Left renal pelvis (tissue), 4 donors: ENCODE measurements around the gene PLK4. TPM values are rescaled to one million over a fixed set of nuclear protein-coding genes. Genes with fewer than 3 reads are reported as not detected.

Experiments used
- DNase-seq, 4 donors: peaks; one replicate each; pipeline ENCODE4 v3.0.0-alpha.2; 2013; ENCODE audit warnings: low read depth in 4 of 4, low spot score in 3 of 4
- polyA plus RNA-seq, 4 donors: library from polyadenylated mRNA; unstranded; fragments of 120-200 nt; gene quantifications; one replicate each; pipeline ENCODE4 v1.2.1, GENCODE V29; 2013; ENCODE audit not compliant: insufficient read length in 4 of 4

Gene PLK4
- 10 to 100 TPM; 17.5 to 25.5 (median 21.3) TPM for polyA plus RNA-seq

DNA sequence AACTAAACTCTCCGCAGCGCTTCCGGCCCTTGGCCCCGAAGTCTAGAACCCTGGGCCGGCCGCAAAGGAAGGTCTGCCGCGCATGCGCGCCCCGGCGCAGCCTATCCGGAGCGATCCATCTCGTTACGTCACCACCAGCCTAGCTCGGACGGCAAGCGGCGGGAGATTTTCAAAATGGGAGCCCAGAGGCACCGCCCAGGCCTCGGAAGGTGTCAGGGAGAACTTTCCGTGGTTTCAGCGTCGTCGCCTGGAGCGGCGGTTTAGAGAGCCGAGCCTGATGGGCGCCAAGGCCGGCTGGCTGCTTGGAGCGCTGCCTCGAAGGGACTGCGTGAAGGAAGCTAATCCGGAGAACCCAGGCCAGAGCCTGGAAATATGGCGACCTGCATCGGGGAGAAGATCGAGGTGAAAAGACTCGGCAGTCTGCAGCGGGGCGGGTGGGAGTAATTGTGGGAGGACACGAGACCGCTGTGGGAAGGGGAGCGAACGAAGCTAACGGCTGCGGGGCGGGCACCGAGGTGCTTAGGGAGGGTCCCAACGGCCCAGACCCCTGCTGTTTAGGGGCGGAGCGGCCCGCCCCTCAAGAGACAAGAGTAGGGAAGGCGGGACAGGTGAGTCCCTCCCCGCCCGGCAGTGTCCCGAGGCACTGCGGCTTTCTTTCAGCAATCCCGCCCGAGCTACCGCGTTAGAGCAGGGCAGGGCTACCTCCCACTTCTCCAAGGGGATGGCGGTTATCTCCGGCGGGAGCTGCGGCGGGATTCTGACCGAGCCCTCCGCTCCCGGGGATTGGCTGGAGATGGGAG lies at the start of gene PLK4:
Gene PLK4 (plus strand): TSS at position 131 of the 800 bp plus-strand sequence. CDS start 242 bp downstream, at position 373.
- DNase-seq = peak; percentile 92 to 96 (median 94)

DNA sequence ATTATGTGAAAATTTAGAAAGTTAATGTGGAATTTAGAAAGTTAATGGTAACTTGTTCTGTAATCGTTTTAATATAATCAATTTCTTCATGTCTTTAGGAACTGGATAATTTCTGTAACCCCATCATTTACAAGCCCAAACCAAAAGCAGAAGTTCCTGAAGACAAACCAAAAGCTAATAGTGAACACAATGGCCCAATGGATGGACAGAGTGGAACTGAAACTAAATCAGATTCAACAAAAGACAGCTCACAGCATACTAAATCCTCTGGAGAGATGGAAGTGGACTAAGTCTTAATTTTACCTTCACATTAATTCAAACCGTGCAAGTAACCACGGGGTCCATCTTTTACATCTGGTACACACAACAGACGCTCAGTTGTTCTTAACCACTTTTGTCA lies 48.1 kb upstream of the PLK4 start:
- no peak for DNase-seq

DNA sequence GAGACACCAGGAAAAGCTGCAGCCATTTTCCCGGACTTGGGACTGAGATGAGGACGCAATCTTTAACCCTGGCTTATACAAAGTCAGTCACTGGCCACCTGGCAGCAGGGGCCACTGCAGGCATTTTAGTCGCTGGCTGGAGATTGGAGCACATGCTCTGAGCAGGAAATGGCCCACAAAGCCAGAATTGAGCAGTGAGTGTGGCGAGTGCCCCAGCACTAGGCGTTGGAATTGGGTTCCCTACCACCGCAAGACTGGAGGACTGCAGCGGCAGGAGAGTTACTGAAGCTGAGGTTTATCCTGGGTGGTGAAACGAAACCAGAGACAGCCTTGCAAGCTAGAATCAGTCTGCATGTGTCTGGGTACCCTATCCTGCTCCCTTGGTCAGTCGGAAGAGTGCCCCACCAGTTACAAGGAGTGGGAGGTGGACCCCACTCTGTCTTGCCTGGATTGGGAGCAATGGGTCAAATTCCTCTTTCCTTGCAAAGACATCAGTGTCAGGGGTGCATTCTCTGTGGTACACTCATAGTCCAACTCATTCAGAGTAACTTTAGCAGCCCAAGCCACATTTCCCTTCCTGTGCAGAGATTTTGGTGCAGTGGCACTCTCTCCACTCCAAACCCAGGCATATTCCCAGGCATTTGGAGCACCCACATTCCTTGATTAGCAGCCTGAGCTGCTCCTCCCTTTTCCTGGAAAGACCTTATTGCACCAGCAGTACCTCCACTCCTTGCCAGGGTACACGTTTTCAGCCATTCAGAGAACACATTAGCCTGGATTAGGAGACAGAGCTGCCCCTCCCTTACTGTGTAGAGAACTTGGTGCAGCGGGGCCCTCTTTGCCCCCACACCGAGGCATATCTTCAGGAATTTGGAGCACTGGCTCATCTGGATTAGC lies 36.7 kb upstream of the PLK4 start:
- DNase-seq = no peak

DNA sequence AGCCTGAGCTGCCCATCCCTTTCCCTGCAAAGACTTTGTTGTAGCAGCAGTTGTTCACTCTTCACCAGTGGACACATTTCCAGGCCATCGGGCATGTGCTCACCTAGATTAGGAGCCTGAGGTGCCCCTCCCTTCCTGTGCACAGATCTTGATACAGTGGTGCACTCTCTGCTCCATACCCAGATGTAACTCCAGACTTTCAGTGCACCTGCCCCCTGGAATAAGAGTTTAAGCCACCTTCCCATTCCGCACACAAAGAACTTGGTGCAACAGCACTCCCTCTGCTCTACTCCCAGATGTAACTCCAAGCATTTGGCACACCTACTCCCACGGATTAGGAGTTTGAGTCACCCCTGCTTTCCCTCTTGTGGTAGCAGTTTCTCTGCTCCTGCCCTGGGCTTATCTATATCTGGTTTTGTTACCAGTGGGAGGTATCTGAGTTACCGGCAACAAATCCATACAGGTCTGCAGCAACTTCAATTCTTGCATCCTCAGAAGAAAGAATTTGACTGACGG lies 36.0 kb upstream of the PLK4 start:
- DNase-seq = no peak

DNA sequence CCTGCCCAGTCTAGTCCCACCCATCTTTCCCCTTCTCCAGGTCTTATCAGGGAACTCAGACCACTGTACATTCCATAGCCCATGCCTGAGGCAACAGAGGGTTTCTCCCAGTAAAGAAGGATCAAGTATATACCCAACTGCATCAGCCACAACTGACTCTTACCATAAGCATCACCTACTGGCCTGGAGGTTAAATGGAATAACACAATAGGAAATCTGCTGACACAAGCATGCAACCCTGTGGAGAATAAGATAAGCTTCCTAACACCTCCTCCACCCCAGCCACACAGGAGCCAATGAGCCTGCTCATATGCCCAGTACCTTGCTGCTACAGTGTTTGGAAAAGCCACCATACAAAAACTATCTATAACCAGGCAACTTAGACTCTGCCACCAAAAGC lies 34.6 kb upstream of the PLK4 start:
- no peak for DNase-seq

DNA sequence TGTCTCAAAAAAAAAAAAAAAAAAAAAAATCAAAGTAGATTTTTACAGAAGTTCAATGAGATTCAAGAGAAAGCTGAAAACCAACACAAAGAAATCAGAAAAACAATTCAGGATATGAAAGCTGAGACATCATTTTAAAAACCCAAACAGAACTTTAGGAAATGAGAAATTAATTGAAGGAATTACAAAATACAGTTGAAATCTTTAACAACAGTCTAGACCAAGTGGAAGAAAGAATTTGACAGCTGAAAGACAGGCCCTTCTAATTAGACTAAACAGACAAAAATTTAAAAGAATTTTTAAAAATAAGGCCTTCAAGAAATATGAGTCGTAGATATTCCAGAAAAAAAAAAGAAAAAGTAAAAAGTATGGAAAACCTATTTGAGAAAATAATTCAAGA lies 33.9 kb upstream of the PLK4 start:
- DNase-seq = no peak

DNA sequence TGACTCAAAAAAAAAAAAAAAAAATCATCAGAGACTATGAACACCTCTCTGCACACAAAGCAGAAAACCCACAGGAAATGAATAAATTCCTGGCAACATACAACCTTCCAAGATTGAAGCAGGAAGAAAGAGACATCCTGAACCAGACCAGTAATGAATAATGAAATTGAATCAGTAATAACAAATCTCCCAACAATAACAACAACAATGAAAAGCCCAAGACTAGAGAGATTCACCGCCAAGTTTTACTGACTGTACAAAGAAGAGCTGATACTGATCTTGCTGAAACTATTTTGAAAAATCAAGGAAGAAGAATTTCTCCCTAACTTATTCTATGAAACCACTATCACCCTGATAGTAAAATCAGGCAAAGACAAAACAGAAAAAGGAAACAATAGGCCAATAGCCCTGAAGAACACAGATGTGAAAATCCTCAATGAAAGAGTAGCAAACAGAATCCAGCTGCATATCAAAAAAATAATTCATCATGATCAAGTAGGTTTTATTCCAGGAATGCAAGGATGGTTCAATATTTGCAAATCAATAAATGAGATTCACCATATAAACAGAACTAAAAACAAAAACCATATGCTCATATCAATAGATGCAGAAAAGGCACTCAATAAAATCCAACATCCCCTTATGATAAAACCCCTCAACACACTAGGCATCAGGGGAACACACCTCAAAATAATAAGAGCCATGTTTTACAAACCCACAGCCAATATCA lies 31.0 kb upstream of the PLK4 start:
- no peak for DNase-seq

DNA sequence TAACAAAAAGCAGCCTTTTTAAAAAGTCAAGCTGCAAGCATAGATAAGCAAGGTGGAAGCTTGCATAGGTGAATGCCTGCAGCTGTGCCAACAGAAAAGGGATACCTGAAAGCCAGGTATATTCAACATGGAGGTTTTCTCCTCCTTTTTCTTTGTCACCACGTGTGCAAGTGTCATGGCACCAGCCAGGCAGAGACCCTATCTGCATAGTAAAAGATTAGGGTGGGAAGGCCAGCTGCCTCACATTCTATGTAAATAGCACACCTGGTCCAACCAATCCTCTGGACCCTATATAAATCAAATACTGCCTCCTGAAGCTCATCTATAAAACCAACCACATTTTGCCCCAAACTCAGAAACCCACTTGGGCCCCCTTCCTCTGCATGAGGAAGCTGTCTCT lies 28.0 kb upstream of the PLK4 start:
- DNase-seq = no peak

DNA sequence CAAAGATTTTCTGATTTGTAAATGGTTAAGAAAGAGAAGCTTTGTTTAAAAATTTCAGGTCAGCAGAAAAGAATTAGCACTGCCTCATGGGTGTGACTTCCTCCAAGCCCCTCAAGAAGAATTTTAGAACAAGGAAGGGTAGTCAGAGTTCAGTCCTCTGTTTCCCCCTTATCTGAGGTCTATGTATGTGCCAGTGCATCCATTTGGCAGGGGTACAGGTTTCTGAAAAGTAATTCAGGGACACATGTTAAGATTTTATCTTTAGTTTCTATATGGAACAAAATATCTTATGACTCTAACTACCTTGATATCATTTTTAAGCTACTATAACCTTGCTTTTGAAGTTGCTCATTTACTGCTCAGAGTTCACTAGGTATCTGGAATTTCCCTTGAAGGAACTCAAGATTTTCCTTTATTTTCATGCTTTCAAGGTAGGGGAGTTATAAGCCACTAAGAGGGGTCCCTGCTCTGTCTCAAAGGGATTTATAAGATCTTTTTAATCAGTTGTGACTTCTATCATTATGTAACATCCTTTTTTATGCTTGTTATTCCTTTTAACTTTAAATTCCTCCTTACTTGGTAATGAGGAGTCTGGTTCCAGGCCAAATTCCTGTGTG lies 24.4 kb upstream of the PLK4 start:
- no peak for DNase-seq

DNA sequence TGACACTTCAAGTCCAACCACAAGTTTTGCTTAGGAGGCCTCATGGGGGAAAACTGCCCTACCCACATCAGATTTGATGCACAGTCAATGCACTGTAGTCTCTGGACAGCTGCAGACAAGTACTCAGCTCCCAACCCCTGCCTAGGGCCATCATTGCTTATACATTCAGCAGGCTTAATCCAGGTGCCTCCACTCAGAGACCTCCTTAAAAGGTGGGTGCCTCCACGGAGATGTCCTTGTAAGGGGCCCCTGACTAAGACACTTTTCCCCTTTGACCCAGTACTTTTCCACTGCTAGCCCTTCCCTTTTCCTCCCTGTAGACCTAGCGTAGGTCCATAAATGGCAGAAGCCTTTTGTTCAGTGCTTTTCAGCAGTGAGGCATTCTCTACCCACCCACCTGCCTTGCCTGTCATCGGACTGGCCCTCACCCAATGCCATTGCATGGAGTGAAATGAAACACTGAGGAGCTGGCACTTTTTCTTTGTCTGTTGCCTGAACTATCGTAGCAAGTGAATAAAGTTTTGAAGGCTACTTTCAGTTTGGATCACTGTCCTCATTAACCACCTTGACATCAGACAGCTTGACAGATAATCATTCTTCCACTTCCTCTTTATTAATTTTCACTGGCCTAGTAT lies 23.8 kb upstream of the PLK4 start:
- DNase-seq = no peak

DNA sequence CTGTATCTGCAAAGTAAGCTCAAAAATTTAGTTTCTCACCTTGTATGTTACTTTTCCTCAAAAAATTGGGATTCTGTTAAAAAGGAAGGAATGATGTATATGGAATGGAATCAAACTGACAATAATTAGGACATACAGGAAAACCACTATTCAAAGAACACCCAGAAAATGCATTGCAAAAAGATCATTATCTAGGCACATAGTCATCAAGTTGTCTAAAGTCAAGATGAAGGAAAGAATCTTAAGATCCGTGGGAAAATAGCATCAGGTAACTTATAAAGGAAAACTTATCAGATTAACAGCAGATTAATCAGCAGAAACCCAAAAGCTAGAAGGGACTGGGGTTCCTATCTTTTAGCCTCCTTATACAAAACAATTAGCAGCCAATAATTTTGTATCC lies 23.1 kb upstream of the PLK4 start:
- DNase-seq = no peak

DNA sequence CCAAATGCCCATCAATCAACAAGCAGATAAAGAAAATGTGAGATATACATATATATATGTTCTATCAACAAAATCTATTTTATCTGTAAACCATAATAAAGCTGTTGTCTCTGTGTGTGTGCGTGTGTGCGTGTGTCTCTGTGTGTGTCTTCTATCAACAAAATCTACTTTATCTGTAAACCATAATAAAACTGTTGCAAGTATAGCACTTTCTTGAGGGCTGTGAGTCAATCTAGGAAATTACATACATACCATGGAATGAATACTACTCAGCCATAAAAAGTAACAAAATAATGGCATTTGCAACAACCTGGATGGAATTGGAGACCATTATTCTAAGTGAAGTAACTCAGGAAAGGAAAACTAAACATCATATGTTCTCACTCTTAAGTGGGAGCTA lies 12.5 kb upstream of the PLK4 start:
- DNase-seq = no peak

DNA sequence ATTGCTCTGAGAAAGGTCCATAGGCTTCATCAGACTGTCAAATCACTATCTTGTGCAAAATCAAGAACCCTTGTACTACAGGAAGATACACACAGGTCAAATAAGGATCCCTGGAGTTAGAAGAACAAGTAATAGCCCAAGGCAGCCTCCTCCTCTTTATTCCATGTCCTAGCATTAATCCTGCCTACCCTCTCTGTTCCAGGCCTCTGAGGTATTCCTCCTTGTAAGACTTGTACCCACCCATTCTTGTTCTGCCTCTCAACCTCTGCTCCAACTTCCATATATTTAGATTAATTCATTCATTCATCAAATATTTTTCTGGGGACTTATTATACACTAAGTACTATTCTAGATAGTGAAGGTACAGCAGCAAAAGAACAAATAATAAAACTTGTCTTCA lies 10.4 kb upstream of the PLK4 start:
- no peak for DNase-seq

DNA sequence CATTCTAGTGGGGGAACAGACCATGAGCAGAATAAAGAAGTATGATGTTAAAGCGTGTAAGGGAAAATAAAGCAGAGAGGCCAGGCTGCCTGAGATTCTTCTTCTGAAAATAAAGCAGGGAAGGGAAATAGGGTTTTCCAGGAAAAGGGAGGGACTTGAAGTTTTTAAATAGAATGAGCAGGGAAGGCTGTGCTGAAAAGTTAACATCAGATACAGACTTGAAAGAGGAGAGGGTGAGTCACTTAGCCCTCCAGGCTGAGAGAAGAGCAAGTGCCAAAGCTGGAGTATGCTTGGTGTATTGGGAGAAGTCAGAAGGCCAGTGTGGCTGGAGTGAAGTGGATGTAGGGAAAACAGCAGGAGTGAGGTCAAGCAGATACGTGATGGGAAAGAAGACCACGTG lies 10.0 kb upstream of the PLK4 start:
- no peak for DNase-seq

DNA sequence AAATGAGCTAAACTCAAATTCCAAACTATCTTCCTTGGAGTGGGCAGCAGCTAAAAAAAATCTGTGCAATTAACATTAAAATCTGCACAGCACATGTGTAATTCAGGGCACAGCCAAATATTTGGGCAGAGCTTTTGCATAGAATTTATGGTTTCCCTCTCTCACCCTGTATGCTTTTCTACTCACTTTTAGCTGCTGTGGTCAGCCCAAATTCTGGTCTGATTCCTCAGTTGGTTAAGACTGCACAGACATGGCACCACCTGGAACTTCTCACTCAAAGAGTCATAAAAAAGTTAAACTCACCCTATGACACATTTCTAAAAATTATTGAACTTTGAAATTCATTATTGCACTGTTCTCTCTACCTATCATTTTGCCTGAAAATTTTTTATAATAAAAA lies 4.9 kb upstream of the PLK4 start:
- DNase-seq = no peak

DNA sequence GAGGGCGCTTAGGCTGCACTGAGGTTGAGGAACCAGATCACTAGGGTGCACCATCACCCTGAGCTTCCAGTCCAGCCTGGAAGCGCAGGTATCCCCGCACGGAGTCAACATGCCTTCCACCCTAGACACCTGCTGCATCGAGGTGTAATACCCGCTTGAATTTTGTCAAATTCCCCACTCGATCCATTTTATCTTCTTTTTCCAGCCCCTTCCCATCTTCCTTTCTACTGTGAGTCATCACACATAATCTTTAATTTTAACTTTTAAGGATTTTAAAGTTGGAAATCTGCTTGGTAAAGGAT lies 821 bp downstream of the PLK4 start:
- no peak for DNase-seq

DNA sequence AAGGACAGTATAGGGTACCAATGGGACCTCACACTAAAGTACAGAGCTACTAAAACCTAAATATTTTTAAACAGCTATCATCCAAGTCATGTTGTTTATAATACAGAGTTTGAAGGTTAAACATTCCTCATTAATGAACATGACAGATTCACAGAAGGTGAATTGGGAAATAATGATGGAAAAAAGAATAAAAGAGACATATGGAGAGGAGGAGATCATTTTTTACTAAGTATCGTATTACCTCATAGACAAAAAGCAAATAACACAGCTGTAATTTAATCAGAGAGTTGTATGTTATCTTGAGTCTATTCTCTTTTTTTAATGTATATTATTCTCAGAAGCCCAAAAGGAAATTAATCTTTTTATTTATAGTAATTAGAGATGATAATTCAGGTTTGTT lies 7.9 kb downstream of the PLK4 start:
- DNase-seq = no peak

DNA sequence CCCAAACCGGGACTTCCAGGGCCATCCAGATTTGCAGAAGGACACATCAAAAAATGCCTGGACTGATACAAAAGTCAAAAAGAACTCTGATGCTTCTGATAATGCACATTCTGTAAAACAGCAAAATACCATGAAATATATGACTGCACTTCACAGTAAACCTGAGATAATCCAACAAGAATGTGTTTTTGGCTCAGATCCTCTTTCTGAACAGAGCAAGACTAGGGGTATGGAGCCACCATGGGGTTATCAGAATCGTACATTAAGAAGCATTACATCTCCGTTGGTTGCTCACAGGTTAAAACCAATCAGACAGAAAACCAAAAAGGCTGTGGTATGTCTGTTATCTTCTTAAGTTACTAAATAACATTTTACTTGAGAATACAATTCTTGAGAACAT lies 9.2 kb downstream of the PLK4 start:
- DNase-seq = no peak

DNA sequence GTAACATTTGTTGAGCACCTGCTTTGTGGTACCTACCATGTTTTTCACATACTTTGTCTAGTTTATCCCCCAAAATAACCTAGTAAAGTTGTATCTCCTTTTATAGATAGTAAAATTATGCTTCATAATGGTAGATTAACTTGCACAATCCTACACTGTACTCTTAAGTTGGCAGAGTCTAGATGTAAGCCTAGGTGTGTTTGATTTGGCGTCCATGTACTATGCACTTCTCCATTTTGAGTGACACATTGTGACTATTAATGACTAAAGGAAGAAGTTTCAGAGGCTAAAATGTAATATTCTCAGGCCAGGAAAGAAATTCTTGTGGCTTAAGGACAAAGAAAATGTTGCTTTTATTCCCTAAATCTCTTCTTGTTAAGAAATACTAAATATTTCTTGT lies 15.4 kb downstream of the PLK4 start:
- no peak for DNase-seq

DNA sequence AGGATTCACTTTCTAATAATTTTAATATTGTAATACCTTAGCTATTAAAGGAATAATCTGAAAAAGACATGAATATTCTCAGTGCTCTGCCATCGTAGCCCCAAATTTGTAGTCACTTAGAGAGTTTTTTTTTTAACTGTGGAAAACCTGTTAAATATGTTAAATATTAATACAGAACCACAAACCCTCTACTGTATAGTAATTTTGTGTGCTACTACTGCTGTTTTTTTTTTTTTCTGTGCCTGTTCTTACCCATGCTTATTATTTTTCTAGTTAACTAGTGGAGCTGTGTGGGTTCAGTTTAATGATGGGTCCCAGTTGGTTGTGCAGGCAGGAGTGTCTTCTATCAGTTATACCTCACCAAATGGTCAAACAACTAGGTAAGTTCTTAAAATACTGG lies 15.8 kb downstream of the PLK4 start:
- DNase-seq = no peak
